GM18517 (cell line): ENCODE results near the gene ITGA2B.
A peak's percentile ranks its signal among the peaks of the same experiment; 100 is the strongest.
"Not testable (repeated sequence)": the region's sequence is repeated elsewhere in the genome, so short reads cannot be mapped to it uniquely, and the experiment has no call there.

Experiments used
- ATAC-seq: cut with Tn5 transposase; IDR thresholded peaks from one replicate; pipeline ENCODE4 v1.9.1; 2021; ENCODE audit warnings: mild to moderate bottlenecking, moderate library complexity; ENCODE audit not compliant: unreplicated experiment

Gene ITGA2B

GRCh38 chr17:44352828-44353671 is 36.4 kb downstream of the ITGA2B start:
- ATAC-seq = no peak

GRCh38 chr17:44351961-44352827 is 37.3 kb downstream of the ITGA2B start:
- ATAC-seq = no peak

GRCh38 chr17:44351464-44351863 is 38.0 kb downstream of the ITGA2B start:
- ATAC-seq = no peak

GRCh38 chr17:44350733-44351226 is 38.7 kb downstream of the ITGA2B start:
- ATAC-seq = no peak

- ATAC-seq = no peak
Measured at GRCh38 chr17:44349553-44350070, 39.8 kb downstream of the ITGA2B start.

- no peak for ATAC-seq
Measured at GRCh38 chr17:44348988-44349364, 40.5 kb downstream of the ITGA2B start.

- no peak for ATAC-seq
Measured at GRCh38 chr17:44348234-44348987, 41.0 kb downstream of the ITGA2B start.

GRCh38 chr17:44347206-44348055 is 42.0 kb downstream of the ITGA2B start:
- not testable (repeated sequence) for ATAC-seq

- no peak for ATAC-seq
Measured at GRCh38 chr17:44346064-44346844, 43.2 kb downstream of the ITGA2B start.

GRCh38 chr17:44345454-44346026 is 43.9 kb downstream of the ITGA2B start:
- ATAC-seq = no peak

GRCh38 chr17:44344939-44345453 is 44.5 kb downstream of the ITGA2B start, which contains the start of gene GRN:
GRN (plus strand) TSS chr17:44345302; CDS start chr17:44349165, 3,863 bp downstream.
- peak; percentile 55 for ATAC-seq

GRCh38 chr17:44343510-44344209 is 45.8 kb downstream of the ITGA2B start:
- ATAC-seq = no peak

GRCh38 chr17:44340553-44340952 is 48.9 kb downstream of the ITGA2B start:
- ATAC-seq = not testable (repeated sequence)

- ATAC-seq = no peak
Measured at GRCh38 chr17:44338702-44339101, 50.7 kb downstream of the ITGA2B start.

- no peak for ATAC-seq
Measured at GRCh38 chr17:44335968-44336367, 53.5 kb downstream of the ITGA2B start.

- ATAC-seq = no peak
Measured at GRCh38 chr17:44335564-44335963, 53.9 kb downstream of the ITGA2B start.

- ATAC-seq = no peak
Measured at GRCh38 chr17:44334727-44335126, 54.7 kb downstream of the ITGA2B start.

- no peak for ATAC-seq
Measured at GRCh38 chr17:44334315-44334714, 55.1 kb downstream of the ITGA2B start.
